PC-9 (cell line): ENCODE measurements around the gene LRRC23. TPM values are rescaled to one million over a fixed set of nuclear protein-coding genes. Genes with fewer than 3 reads are reported as not detected.
A peak's percentile ranks its signal among the peaks of the same experiment; 100 is the strongest.

Experiments
- BruUV-seq: library from RNA; stranded (reverse); fragments of 400-500 nt; replicated peaks from 2 replicates; lab custom pipeline; 2021; lab: Mats Ljungman, UMichigan
- CTCF ChIA-PET: fragments of 300-600 bp; sonication (Branson Sonifier 250); formaldehyde crosslinking; loops from one replicate; lab custom pipeline; 2022; ENCODE audit warnings: antibody characterized with exemption; lab: Charles Lee
- POLR2A ChIA-PET: fragments of 300-600 bp; sonication (Branson Sonifier 250); formaldehyde crosslinking; loops from one replicate; lab custom pipeline; 2022; ENCODE audit warnings: antibody characterized with exemption; ENCODE audit not compliant: unreplicated experiment; lab: Charles Lee
- DNase-seq, 2 experiments: peaks; one replicate each; pipeline versions ENCODE4 v3.0.0 to v3.0.0-alpha.2; 2015 to 2022; ENCODE audit warnings: mixed read lengths in 1 of 2
- H2AFZ ChIP-seq: fragments of 200-600 bp; sonication (generic); 2 replicates; pipeline ENCODE4 v1.8.1; 2017; ENCODE audit warnings: antibody characterized with exemption
- H3F3A ChIP-seq: fragments of 200-600 bp; sonication (generic); 2 replicates; pipeline ENCODE4 v1.8.1; 2017; ENCODE audit warnings: antibody characterized with exemption, mild to moderate bottlenecking, low read depth; ENCODE audit not compliant: insufficient read depth
- H3K27ac ChIP-seq: fragments of 200-600 bp; sonication (generic); 2 replicates; pipeline ENCODE4 v1.6.1; 2016; ENCODE audit warnings: mixed run types
- H3K27me3 ChIP-seq: fragments of 200-600 bp; sonication (generic); 2 replicates; pipeline ENCODE4 v1.6.1; 2016; ENCODE audit warnings: low read depth, mixed run types; ENCODE audit not compliant: insufficient read depth
- H3K36me3 ChIP-seq: fragments of 200-600 bp; sonication (generic); 2 replicates; pipeline ENCODE4 v1.6.1; 2016; ENCODE audit warnings: low read depth, mixed run types
- H3K4me1 ChIP-seq: fragments of 200-600 bp; sonication (generic); replicated peaks from 2 replicates; pipeline ENCODE4 v1.6.1; 2016; ENCODE audit warnings: mixed run types; ENCODE audit not compliant: insufficient read depth
- H3K4me2 ChIP-seq: fragments of 200-600 bp; sonication (generic); 2 replicates; pipeline ENCODE4 v1.6.1; 2017; ENCODE audit warnings: mixed run types
- H3K4me3 ChIP-seq: fragments of 200-600 bp; sonication (generic); 2 replicates; pipeline ENCODE4 v1.6.1; 2016; ENCODE audit warnings: mixed run types
- H3K79me2 ChIP-seq: fragments of 200-600 bp; sonication (generic); 2 replicates; pipeline ENCODE4 v1.6.1; 2017; ENCODE audit warnings: low read depth, mixed run types
- H3K9me2 ChIP-seq: fragments of 200-600 bp; sonication (generic); 2 replicates; pipeline ENCODE4 v1.8.1; 2017; ENCODE audit warnings: mild to moderate bottlenecking; ENCODE audit not compliant: insufficient read depth
- H3K9me3 ChIP-seq: fragments of 200-600 bp; sonication (generic); 2 replicates; pipeline ENCODE4 v1.8.1; 2016; ENCODE audit warnings: low read depth; ENCODE audit not compliant: insufficient read depth
- H4K20me1 ChIP-seq: fragments of 200-600 bp; sonication (generic); 2 replicates; pipeline ENCODE4 v1.8.1; 2017; ENCODE audit not compliant: insufficient read depth
- CTCF ChIP-seq: fragments of 200-600 bp; sonication (generic); conservative IDR thresholded peaks from 2 replicates; pipeline ENCODE4 v1.6.1; 2017; ENCODE audit warnings: mixed run types, antibody characterized with exemption, mild to moderate bottlenecking, moderate library complexity
- EZH2 ChIP-seq: fragments of 200-600 bp; sonication (generic); IDR thresholded peaks from 2 replicates; pipeline ENCODE4 v1.8.0; 2017; ENCODE audit warnings: antibody characterized with exemption, low read depth
- intact Hi-C: fragments of 100-400 bp; cut with micrococcal nuclease; formaldehyde crosslinking; loops from one replicate; pipeline ENCODE4 v1.10.0; 2022; ENCODE audit not compliant: unreplicated experiment
- total RNA-seq: library from RNA; stranded (reverse); gene quantifications from 2 replicates; pipeline ENCODE4 v1.2.3, GENCODE V29; 2021

The LRRC23 gene
- total RNA-seq, 1 experiment from 2014 or later: 29.3 TPM

- Histone ChIP-seq H3K79me2 (peaks cover 35% of the 10 kb centered on the region), H3K9me2 (no peaks in the 10 kb centered on the region), H3K4me1 (peaks cover 13% of the 10 kb centered on the region), H3K4me3 (no peak overlapping the region), H3K4me2 (no peak overlapping the region), H3K27ac (peak overlapping the region; percentile 3; the same call in 1 of the 2 replicates), H2AFZ (no peak overlapping the region), H3K36me3 (peaks cover 19% of the 10 kb centered on the region), H3K27me3 (no peaks in the 10 kb centered on the region), H3F3A (peaks cover 59% of the 10 kb centered on the region), H3K9me3 (no peaks in the 10 kb centered on the region), H4K20me1 (peaks cover 28% of the 10 kb centered on the region; the same call in 1 of the 2 replicates)
- intact Hi-C loops: no loop called here
- BruUV-seq: no TSS peak
- CTCF ChIA-PET: no interaction called here
- POLR2A ChIA-PET: interaction anchor here (0.9 kb wide), 1 partner anchor 11 kb away, joined by 8 read pairs; no protein-coding TSS in a partner anchor
- DNase-seq: no peak
- TF ChIP-seq EZH2: no peak
Measured at GRCh38 chr12:6935371-6936193, 31.0 kb downstream of the LRRC23 start.

GRCh38 chr12:6936194-6936635 is 31.6 kb downstream of the LRRC23 start:
- no TSS peak for BruUV-seq
- peaks cover 8% of the 10 kb centered on the region for H3K4me1 ChIP-seq
- CTCF ChIA-PET: interaction anchor here (0.6 kb wide), 1 partner anchor 15 kb away, joined by 3 read pairs; no protein-coding TSS in a partner anchor
- H3K4me3 ChIP-seq: no peak overlapping the region
- no peak for DNase-seq
- no peak overlapping the region for H3K27ac ChIP-seq
- no peaks in the 10 kb centered on the region for H3K27me3 ChIP-seq
- no peak for TF ChIP-seq CTCF
- TF ChIP-seq EZH2: no peak
- intact Hi-C loops: no loop called here
- POLR2A ChIA-PET: interaction anchor here (0.7 to 0.9 kb wide), 3 partner anchors 12 to 183 kb away, joined by 6 to 14 read pairs (median 8); partner anchors contain the start of gene MLF2
- H3K79me2 ChIP-seq: peaks cover 29% of the 10 kb centered on the region
- H3F3A ChIP-seq: peaks cover 63% of the 10 kb centered on the region
- H2AFZ ChIP-seq: no peak overlapping the region
- no peaks in the 10 kb centered on the region for H3K9me3 ChIP-seq
- H3K36me3 ChIP-seq: peaks cover 19% of the 10 kb centered on the region
- H3K4me2 ChIP-seq: no peak overlapping the region
- peaks cover 23% of the 10 kb centered on the region; the same call in 1 of the 2 replicates for H4K20me1 ChIP-seq
- no peaks in the 10 kb centered on the region for H3K9me2 ChIP-seq

GRCh38 chr12:6936636-6937480 is 32.2 kb downstream of the LRRC23 start:
- Histone ChIP-seq H3K79me2 (peaks cover 23% of the 10 kb centered on the region), H2AFZ (peak overlapping the region; percentile 57; the same call in 1 of the 2 replicates), H4K20me1 (peaks cover 18% of the 10 kb centered on the region; the same call in 1 of the 2 replicates), H3K4me2 (peak overlapping the region; percentile 85), H3K36me3 (peaks cover 19% of the 10 kb centered on the region), H3K9me2 (no peaks in the 10 kb centered on the region), H3K27ac (no peak overlapping the region), H3K4me1 (peaks cover 8% of the 10 kb centered on the region), H3F3A (peaks cover 59% of the 10 kb centered on the region), H3K27me3 (no peaks in the 10 kb centered on the region), H3K4me3 (peak overlapping the region; percentile 62; the same call in 1 of the 2 replicates), H3K9me3 (no peaks in the 10 kb centered on the region)
- ChIA-PET POLR2A (interaction anchor here (0.7 to 0.9 kb wide), 4 partner anchors 11 to 184 kb away, joined by 3 to 14 read pairs (median 7); partner anchors contain the start of gene MLF2), CTCF (interaction anchor here (0.6 kb wide), 1 partner anchor 16 kb away, joined by 3 read pairs; no protein-coding TSS in a partner anchor)
- TSS peak; percentile 29 for BruUV-seq
- intact Hi-C loops: no loop called here
- no peak for DNase-seq
- no peak for TF ChIP-seq CTCF
- no peak for TF ChIP-seq EZH2
